ENCODE measurements around the gene PSMB8.
"Not testable (repeated sequence)": the region's sequence is repeated elsewhere in the genome, so short reads cannot be mapped to it uniquely, and the experiment has no call there.

Gene PSMB8

GRCh38 chr6:32843979-32844838 is at the start of gene PSMB8:
TSS of gene PSMB8 (minus strand) at chr6:32844047. CDS start at chr6:32843996, 51 bp downstream.
- peak; percentile 94 to 99 (median 95) for DNase-seq (ENCODE audit: low read depth in 3 of 3)

GRCh38 chr6:32890831-32891230 is 47.0 kb upstream of the PSMB8 start:
- DNase-seq (ENCODE audit: low read depth in 3 of 3) = no peak

GRCh38 chr6:32889533-32889932 is 45.7 kb upstream of the PSMB8 start:
- no peak for DNase-seq (ENCODE audit: low read depth in 3 of 3)

- no peak for DNase-seq (ENCODE audit: low read depth in 3 of 3)
Measured at GRCh38 chr6:32888576-32888975, 44.7 kb upstream of the PSMB8 start.

- DNase-seq (ENCODE audit: low read depth in 3 of 3) = no peak
Measured at GRCh38 chr6:32887616-32888015, 43.8 kb upstream of the PSMB8 start.

- no peak for DNase-seq (ENCODE audit: low read depth in 3 of 3)
Measured at GRCh38 chr6:32886681-32887383, 43.0 kb upstream of the PSMB8 start.

- DNase-seq (ENCODE audit: low read depth in 3 of 3) = no peak
Measured at GRCh38 chr6:32885698-32886286, 41.9 kb upstream of the PSMB8 start.

DNA sequence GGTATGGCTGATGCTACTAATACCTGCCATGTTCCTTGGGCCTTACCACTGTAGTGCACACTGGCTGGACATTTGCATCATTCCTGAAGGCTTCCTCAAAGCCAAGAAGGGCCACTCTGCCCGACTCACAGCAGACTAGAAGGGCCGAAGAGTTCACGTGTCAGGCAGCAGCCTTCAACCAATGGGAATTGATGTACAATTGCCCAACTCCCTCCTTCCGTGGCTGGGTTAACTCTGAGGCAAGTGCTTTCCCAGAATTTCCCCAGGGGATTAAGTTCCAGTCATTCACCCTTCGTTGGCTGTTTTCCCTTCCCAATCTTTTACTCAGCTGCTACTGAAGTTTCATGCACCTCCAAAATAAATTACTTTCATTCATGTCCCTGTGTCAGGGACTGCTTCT is 39.9 kb upstream of the PSMB8 start:
- DNase-seq (ENCODE audit: low read depth in 3 of 3) = no peak

GRCh38 chr6:32882879-32883250 is 39.0 kb upstream of the PSMB8 start:
- no peak for DNase-seq (ENCODE audit: low read depth in 3 of 3)

DNA sequence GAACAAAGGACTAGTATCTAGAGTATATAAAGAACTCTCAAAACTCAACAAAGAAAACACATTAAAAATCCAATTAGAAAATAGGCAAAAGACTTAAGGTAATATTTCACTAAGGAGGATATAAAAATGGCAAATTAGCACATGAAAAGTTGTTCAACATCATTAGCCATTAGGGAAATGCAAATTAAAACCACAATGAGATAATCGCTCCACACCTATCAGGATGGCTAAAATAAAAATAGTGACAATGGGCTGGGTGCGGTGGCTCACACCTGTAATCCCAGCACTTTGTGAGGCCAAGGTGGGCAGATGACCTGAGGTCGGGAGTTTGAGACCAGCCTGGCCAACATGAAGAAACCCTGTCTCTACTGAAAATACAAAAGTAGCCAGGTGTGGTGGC is 37.1 kb upstream of the PSMB8 start:
- not testable (repeated sequence) for DNase-seq (ENCODE audit: low read depth in 3 of 3)

- DNase-seq (ENCODE audit: low read depth in 3 of 3) = no peak
Measured at GRCh38 chr6:32879691-32880090, 35.8 kb upstream of the PSMB8 start.

- no peak for DNase-seq (ENCODE audit: low read depth in 3 of 3)
Measured at GRCh38 chr6:32876603-32877002, 32.8 kb upstream of the PSMB8 start.

- not testable (repeated sequence) for DNase-seq (ENCODE audit: low read depth in 3 of 3)
Measured at GRCh38 chr6:32873947-32874346, 30.1 kb upstream of the PSMB8 start.

- DNase-seq (ENCODE audit: low read depth in 3 of 3) = peak; percentile 65 to 82 (median 80)
Measured at GRCh38 chr6:32868257-32868788, 24.5 kb upstream of the PSMB8 start.

GRCh38 chr6:32867554-32868256 is 23.9 kb upstream of the PSMB8 start:
- DNase-seq (ENCODE audit: low read depth in 3 of 3) = no peak

DNA sequence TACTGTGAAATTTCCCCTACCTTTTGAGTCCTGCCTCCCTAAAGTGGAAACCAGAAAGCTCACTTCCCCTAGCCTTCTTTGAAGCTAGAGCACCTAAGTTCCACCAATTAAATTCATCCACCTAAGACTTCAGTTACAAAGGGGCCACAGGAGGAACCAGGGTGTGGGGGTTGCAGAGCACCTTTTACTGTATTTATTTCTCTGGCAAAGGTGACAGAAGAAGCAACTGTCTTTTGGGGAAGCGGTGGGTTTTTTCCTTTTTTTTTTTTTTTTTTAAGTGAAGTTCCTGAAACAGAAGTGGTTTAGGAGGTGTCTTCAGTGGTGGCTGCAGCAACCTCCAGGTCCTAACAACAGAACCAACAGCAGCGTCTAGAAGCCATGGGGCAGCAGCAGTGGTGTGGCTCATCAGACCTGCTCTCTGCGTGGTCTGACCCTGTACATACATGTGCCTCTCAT is 23.2 kb upstream of the PSMB8 start:
- DNase-seq (ENCODE audit: low read depth in 3 of 3) = no peak

DNA sequence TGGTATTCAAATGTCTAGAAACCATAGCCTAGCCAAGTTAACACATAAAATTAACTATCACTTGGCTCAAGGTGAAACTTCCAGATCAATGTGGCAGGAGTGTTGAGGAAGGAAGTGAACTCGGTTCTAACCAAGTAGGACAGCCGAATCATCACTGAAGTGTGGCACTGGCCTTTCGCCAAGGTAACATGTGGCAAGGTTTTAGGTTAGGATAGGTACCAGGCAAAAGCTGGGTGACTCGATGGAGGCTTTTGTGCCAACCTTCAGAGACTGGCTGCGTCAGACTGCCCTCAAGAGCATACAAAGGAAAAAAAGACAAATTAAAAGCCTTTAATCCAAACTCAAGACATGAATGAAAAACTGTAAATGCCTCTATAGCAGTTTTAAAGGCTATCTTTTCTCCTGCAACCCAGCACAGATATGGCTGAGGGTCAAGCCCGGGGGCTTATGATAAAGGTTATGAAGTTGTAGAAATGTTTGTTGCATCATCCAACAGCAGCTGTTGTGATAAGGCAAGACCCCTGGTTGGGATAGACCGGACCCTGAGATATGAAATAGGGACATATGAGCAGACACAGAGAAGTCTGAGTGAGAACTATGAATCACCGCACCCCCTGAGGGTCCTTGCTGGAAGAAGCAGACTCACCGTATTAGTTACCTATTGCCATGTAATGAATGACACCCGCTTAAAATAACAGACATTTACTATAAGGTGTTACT is 22.0 kb upstream of the PSMB8 start:
- no peak for DNase-seq (ENCODE audit: low read depth in 3 of 3)

- no peak for DNase-seq (ENCODE audit: low read depth in 3 of 3)
Measured at GRCh38 chr6:32862725-32863124, 18.9 kb upstream of the PSMB8 start.

- no peak for DNase-seq (ENCODE audit: low read depth in 3 of 3)
Measured at GRCh38 chr6:32860674-32861073, 16.8 kb upstream of the PSMB8 start.

- DNase-seq (ENCODE audit: low read depth in 3 of 3) = no peak
Measured at GRCh38 chr6:32858194-32858593, 14.3 kb upstream of the PSMB8 start.
